ENCODE measurements around the gene TPCN2. TPM values are rescaled to one million over a fixed set of nuclear protein-coding genes. Genes with fewer than 3 reads are reported as not detected.

TPCN2 gene
- total and polyA plus RNA-seq, 4 donors: 8.7 to 25.9 (median 15.3) TPM

DNA sequence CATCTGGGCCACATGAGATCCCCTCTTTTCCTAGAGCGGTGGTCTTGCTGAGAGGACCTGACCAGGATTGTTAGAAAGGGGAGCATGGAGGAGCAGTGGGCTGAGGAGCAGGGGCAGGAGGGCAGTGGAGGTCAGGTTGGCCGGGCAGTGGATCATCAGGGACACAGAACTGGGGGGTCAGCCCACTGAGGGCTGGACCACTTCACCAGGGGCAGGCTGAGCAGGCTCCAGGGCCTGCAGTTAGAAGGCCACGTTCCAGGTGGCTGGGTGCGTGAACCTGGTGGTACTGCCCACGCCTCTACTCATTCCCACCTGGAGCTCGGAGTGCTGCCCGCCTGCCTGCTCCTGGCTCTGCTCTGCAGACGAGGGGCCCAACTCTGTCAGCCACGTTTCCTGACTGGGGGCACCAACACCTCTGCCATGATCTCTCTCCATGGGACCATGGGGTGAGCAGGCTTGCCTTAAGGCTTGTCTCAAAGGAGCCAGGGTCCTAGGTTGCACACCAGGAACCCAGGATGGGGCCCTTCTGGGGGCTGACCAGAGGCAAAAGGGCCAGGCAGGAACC is 45.3 kb upstream of the TPCN2 start:
- DNase-seq (ENCODE audit: low read depth in 4 of 6, low spot score in 6 of 6): no peak
- peaks cover 34% of the 10 kb centered on the region for H3K4me1 ChIP-seq (ENCODE audit: control insufficient read depth, insufficient read depth, low read length)
- peaks cover 3% of the 10 kb centered on the region for H3K36me3 ChIP-seq (ENCODE audit: control insufficient read depth, insufficient read depth, low read length)
- H3K9me3 ChIP-seq (ENCODE audit: control insufficient read depth, insufficient read depth, low read length): no peaks in the 10 kb centered on the region
- 94% methylated on average over 9 of the region's 9 CpGs for WGBS (ENCODE audit: insufficient coverage)
- H3K27me3 ChIP-seq (ENCODE audit: control insufficient read depth, insufficient read depth, low read length): no peaks in the 10 kb centered on the region
- no peak overlapping the region for H3K4me3 ChIP-seq (ENCODE audit: low read depth, low read length)
- H3K27ac ChIP-seq (ENCODE audit: low read depth, low read length): no peak overlapping the region

DNA sequence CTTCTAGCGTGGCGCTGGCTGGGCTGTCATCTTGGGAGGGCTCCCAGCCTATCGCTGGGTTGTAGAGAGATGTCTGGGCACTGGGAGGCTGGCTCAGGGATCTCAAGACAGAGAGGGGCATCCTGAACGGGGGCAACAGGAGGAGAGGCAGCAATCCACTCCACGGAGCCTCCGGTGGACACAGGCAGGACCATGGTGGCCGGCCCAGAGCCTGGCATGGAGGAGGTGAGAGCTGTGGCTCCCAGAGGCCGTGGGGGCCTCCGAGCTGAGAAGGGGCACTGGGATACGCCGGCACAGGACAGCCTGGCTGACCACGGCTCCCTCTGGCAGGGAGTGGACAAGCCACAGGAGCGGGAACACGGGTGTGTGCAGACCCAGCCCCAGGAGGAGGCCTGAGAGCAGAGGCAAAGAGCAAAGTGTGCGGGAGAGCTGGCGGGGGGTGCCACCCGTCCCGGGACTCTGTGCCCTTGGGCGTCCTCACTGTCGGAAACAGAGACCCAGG is 44.8 kb upstream of the TPCN2 start:
- peaks cover 3% of the 10 kb centered on the region for H3K36me3 ChIP-seq (ENCODE audit: control insufficient read depth, insufficient read depth, low read length)
- no peaks in the 10 kb centered on the region for H3K9me3 ChIP-seq (ENCODE audit: control insufficient read depth, insufficient read depth, low read length)
- peaks cover 34% of the 10 kb centered on the region for H3K4me1 ChIP-seq (ENCODE audit: control insufficient read depth, insufficient read depth, low read length)
- H3K4me3 ChIP-seq (ENCODE audit: low read depth, low read length): no peak overlapping the region
- no peaks in the 10 kb centered on the region for H3K27me3 ChIP-seq (ENCODE audit: control insufficient read depth, insufficient read depth, low read length)
- no peak overlapping the region for H3K27ac ChIP-seq (ENCODE audit: low read depth, low read length)
- DNase-seq (ENCODE audit: low read depth in 4 of 6, low spot score in 6 of 6): no peak
- whole genome bisulfite sequencing (ENCODE audit: insufficient coverage): 93% methylated on average over 17 of the region's 20 CpGs

DNA sequence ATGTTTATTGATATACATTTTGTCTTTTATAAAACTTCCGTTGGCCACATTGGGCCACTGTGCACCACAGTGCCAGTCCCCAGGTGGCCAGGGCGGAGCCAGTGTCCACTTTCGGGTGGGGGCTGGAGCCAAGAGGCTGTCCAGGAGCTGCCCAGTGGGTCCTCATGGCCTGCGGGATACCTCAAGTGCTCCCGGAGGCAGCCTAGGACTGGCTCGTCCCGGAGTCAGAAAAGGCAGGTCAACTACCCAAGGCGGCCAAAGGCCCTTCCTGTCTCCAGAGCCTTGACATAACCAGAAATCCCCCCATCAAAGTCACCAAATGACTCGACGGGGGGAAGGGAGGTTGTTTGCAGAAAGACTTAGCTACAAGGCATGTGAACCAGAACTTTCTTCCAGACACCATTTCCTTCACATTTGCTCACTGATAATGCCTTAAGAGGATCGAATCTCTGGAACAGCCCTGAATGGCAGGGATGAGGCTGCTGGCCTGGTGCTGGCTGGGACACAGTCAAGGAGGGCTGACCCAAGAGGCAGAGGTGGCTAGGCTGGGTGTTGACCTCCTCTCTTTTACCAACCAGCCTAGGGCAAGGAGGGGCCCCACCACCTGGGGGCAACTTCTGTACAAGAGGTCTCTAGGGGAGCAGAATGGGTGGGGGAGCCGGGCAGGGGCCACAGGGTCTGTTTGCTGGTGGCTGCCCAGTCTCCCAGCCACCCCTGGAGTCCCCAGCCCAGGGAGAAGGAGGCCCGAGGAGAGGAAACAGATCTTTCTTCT is 44.1 kb upstream of the TPCN2 start:
- Histone ChIP-seq H3K27me3 (ENCODE audit: control insufficient read depth, insufficient read depth, low read length) (no peaks in the 10 kb centered on the region), H3K4me3 (ENCODE audit: low read depth, low read length) (no peak overlapping the region), H3K9me3 (ENCODE audit: control insufficient read depth, insufficient read depth, low read length) (no peaks in the 10 kb centered on the region), H3K36me3 (ENCODE audit: control insufficient read depth, insufficient read depth, low read length) (peaks cover 3% of the 10 kb centered on the region), H3K4me1 (ENCODE audit: control insufficient read depth, insufficient read depth, low read length) (peaks cover 35% of the 10 kb centered on the region), H3K27ac (ENCODE audit: low read depth, low read length) (no peak overlapping the region)
- WGBS (ENCODE audit: insufficient coverage): 81% methylated on average over 10 of the region's 13 CpGs
- no peak for DNase-seq (ENCODE audit: low read depth in 4 of 6, low spot score in 6 of 6)

DNA sequence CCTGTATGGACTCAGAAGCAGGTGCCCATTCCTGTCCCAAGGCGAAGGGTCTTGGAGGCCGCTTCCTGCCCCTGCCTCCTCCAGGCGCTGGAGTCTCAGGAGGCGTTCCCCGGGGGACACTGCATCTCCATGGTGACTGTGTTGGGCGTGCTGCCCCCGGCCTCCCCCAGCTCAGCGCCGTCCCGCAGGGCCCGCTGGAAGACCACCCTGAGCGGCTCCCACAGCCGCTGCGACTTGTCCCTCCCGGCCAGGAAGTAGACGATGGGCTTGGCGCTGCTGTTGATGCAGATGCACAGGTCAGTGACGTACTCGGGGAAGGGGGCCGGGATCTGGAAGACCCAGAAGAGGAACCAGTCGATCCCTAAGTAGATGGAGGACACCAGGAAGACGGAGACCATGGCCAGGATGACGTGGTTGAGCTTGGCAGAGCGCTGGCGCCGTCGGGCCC is 43.5 kb upstream of the TPCN2 start:
- Histone ChIP-seq H3K36me3 (ENCODE audit: control insufficient read depth, insufficient read depth, low read length) (peaks cover 3% of the 10 kb centered on the region), H3K4me1 (ENCODE audit: control insufficient read depth, insufficient read depth, low read length) (peaks cover 41% of the 10 kb centered on the region), H3K4me3 (ENCODE audit: low read depth, low read length) (no peak overlapping the region), H3K27me3 (ENCODE audit: control insufficient read depth, insufficient read depth, low read length) (no peaks in the 10 kb centered on the region), H3K9me3 (ENCODE audit: control insufficient read depth, insufficient read depth, low read length) (no peaks in the 10 kb centered on the region), H3K27ac (ENCODE audit: low read depth, low read length) (no peak overlapping the region)
- no peak for DNase-seq (ENCODE audit: low read depth in 4 of 6, low spot score in 6 of 6)
- 78% methylated on average over 27 of the region's 27 CpGs for WGBS (ENCODE audit: insufficient coverage)

DNA sequence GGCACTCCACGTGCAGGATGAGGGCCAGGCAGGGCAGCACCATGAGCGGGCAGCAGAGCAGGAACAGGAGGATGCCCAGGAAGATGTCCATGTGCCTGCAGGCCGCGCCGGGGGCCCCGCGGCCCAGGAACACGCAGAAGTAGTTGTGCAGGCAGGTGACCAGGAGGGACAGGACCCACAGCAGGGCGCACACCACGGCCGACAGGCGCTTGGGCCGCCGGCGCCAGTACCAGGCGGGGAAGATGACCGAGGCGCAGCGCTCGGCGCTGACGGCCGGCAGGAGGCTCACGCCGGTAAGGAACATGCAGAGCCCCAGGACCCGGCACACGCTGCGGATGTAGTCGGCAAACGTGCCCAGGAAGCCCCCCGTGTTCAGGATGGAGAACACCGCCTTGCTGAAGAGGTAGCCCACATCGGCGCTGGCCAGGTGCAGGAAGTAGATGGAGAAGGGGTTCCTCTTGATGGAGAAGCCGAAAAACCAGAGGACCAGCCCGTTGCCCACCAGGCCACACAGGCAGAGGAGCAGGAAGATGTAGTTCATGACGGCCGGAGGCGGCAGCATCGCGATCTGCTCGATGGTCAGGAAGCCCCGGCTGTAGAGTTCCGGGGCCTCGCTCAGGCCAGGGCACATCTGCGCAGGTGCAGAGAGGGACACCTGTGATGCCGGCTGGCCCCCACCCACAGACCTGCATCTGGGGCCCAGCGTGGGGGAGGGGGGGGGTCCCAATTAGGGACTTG is 42.9 kb upstream of the TPCN2 start:
- H3K27me3 ChIP-seq (ENCODE audit: control insufficient read depth, insufficient read depth, low read length): peaks cover 4% of the 10 kb centered on the region
- no peaks in the 10 kb centered on the region for H3K9me3 ChIP-seq (ENCODE audit: control insufficient read depth, insufficient read depth, low read length)
- WGBS (ENCODE audit: insufficient coverage): 89% methylated on average over 44 of the region's 48 CpGs
- H3K36me3 ChIP-seq (ENCODE audit: control insufficient read depth, insufficient read depth, low read length): peaks cover 3% of the 10 kb centered on the region
- H3K4me3 ChIP-seq (ENCODE audit: low read depth, low read length): no peak overlapping the region
- no peak for DNase-seq (ENCODE audit: low read depth in 4 of 6, low spot score in 6 of 6)
- H3K4me1 ChIP-seq (ENCODE audit: control insufficient read depth, insufficient read depth, low read length): peaks cover 46% of the 10 kb centered on the region
- H3K27ac ChIP-seq (ENCODE audit: low read depth, low read length): no peak overlapping the region

DNA sequence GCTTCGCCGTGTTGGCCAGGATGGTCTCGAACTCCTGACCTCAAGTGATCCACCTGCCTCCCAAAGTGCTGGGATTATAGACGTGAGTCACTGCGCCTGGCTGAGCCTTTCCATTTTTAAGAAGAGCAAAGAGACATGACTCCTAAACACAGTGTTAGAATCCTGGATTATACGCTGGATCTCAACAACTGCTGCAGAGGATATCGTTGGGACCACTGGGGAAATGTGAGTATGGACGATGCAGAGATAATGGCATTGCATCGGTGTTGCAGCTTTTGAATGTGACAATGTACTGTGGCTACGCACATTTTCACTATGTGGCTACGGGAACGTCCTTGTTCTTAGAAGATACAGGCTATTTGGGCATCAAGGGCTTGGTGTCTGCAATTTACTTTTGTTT is 41.9 kb upstream of the TPCN2 start:
- no peak for DNase-seq (ENCODE audit: low read depth in 4 of 6, low spot score in 6 of 6)
- Histone ChIP-seq H3K4me3 (ENCODE audit: low read depth, low read length) (no peak overlapping the region), H3K4me1 (ENCODE audit: control insufficient read depth, insufficient read depth, low read length) (peaks cover 46% of the 10 kb centered on the region), H3K27ac (ENCODE audit: low read depth, low read length) (no peak overlapping the region), H3K36me3 (ENCODE audit: control insufficient read depth, insufficient read depth, low read length) (peaks cover 3% of the 10 kb centered on the region), H3K9me3 (ENCODE audit: control insufficient read depth, insufficient read depth, low read length) (no peaks in the 10 kb centered on the region), H3K27me3 (ENCODE audit: control insufficient read depth, insufficient read depth, low read length) (peaks cover 12% of the 10 kb centered on the region)
- 87% methylated on average over 8 of the region's 12 CpGs for WGBS (ENCODE audit: insufficient coverage)

DNA sequence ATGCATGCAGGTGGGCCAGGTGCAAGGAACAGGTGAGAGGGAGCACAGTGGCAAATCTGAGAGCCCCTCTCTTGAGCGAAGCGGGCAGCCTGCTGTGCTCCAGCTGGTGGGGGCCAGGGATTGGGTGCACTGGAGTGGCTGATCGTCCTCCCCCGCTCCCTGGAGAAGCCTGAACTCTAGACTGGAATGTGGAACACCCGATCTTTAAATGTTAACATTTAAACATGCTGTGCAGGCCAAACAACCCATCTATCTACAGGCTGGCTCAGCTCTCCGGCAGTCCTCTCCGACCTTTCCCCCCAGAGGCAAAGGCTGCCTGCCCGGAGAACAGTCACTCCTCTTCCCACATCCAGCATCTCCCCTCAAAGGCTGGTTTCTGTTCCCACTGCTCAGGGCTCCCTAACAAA is 40.8 kb upstream of the TPCN2 start:
- H3K4me3 ChIP-seq (ENCODE audit: low read depth, low read length): no peak overlapping the region
- H3K4me1 ChIP-seq (ENCODE audit: control insufficient read depth, insufficient read depth, low read length): peaks cover 56% of the 10 kb centered on the region
- DNase-seq (ENCODE audit: low read depth in 4 of 6, low spot score in 6 of 6): no peak
- H3K27ac ChIP-seq (ENCODE audit: low read depth, low read length): peak overlapping the region; percentile 61
- H3K9me3 ChIP-seq (ENCODE audit: control insufficient read depth, insufficient read depth, low read length): no peaks in the 10 kb centered on the region
- WGBS (ENCODE audit: insufficient coverage): 55% methylated on average over 6 of the region's 8 CpGs
- peaks cover 3% of the 10 kb centered on the region for H3K36me3 ChIP-seq (ENCODE audit: control insufficient read depth, insufficient read depth, low read length)
- peaks cover 23% of the 10 kb centered on the region for H3K27me3 ChIP-seq (ENCODE audit: control insufficient read depth, insufficient read depth, low read length)

DNA sequence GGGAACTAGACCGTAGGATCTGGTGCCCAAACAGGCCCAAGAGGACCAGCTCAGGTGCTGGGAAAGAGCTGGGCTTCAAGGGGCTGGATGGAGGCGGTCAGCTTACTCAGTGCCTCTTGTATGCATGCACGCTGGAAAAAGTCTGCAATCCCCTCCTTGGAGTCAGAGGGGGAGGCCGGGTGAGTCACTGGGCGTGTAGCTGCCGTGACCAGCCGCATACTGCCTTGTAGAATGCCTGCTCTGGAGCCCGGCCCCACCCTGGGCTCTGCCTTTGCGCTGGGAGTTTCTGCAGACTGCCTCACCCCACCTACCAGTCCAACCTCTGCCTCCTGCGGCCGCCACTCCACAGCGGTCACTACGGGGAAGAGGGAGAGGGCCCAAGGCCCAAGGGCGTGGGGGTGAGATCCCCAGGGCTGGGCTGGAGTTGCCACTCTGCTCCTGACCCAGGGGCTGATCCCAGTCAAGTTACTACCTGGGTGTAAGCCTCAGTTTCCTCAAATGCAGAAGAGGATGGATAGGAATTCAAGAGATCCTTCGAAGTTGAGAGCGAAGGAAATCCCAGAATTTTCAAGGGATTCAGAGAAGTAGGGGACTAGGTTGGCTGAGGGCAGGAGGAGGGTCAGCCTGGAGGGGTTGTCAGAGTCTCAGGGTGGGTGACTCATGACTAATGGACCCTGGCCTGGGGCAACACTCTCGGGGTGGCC is 39.8 kb upstream of the TPCN2 start:
- DNase-seq (ENCODE audit: low read depth in 4 of 6, low spot score in 6 of 6): peak in 1 of 6 donors; percentile 44
- 80% methylated on average over 16 of the region's 17 CpGs for WGBS (ENCODE audit: insufficient coverage)
- H3K4me1 ChIP-seq (ENCODE audit: control insufficient read depth, insufficient read depth, low read length): peaks cover 65% of the 10 kb centered on the region
- peaks cover 3% of the 10 kb centered on the region for H3K36me3 ChIP-seq (ENCODE audit: control insufficient read depth, insufficient read depth, low read length)
- peaks cover 31% of the 10 kb centered on the region for H3K27me3 ChIP-seq (ENCODE audit: control insufficient read depth, insufficient read depth, low read length)
- no peak overlapping the region for H3K4me3 ChIP-seq (ENCODE audit: low read depth, low read length)
- H3K9me3 ChIP-seq (ENCODE audit: control insufficient read depth, insufficient read depth, low read length): no peaks in the 10 kb centered on the region
- peak overlapping the region; percentile 61 for H3K27ac ChIP-seq (ENCODE audit: low read depth, low read length)

DNA sequence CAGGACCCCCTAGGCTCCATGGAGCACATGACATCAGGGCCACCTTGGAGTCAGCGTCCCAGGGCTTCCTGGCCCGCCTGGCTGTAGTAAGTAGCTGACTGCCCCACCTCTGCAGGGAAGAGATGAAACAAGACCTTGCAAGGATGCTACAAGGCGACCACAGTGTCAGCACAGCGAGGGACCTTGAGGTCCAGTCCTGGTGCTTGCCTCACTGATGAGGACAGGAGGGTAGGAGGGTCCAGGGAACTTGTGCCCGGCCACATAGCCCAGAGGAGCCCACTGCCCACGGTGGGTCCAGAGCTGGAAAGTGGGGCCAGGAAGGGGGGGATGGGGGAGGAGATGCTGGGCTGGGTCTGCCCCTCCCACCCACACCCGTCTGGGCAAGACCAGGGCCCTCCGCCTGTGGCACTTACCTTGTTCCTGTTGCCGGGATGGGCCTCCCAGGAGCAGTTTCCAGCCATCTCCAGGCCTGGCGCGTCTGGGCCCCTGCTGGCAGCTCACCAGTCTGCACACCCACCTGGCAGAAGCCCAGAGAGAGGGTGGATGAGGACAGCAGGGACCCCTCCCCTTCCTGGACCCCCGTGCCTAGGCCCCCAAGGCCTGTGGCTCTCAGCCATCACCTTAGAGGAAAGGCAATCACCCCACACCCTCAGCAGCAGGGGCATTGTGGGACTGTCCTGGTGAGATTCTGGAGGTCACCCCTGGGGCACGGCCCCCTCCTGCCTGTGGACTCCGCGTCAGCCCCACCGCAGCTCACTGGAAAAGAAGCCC is 39.1 kb upstream of the TPCN2 start:
- Histone ChIP-seq H3K36me3 (ENCODE audit: control insufficient read depth, insufficient read depth, low read length) (peaks cover 3% of the 10 kb centered on the region), H3K9me3 (ENCODE audit: control insufficient read depth, insufficient read depth, low read length) (no peaks in the 10 kb centered on the region), H3K27me3 (ENCODE audit: control insufficient read depth, insufficient read depth, low read length) (peaks cover 36% of the 10 kb centered on the region), H3K4me3 (ENCODE audit: low read depth, low read length) (no peak overlapping the region), H3K4me1 (ENCODE audit: control insufficient read depth, insufficient read depth, low read length) (peaks cover 72% of the 10 kb centered on the region), H3K27ac (ENCODE audit: low read depth, low read length) (no peak overlapping the region)
- peak in 2 of 6 donors; percentile 45 to 55 for DNase-seq (ENCODE audit: low read depth in 4 of 6, low spot score in 6 of 6)
- WGBS (ENCODE audit: insufficient coverage): 71% methylated on average over 11 of the region's 16 CpGs

Measured in spinal cord (tissue), 10 donors.